Keratinocyte (primary cell): ENCODE data around the gene PCDHGB3. TPM values are rescaled to one million over a fixed set of nuclear protein-coding genes. Genes with fewer than 3 reads are reported as not detected.

Source experiments
- DNase-seq: peaks from one replicate; pipeline ENCODE4 v3.0.0-alpha.2; 2011; ENCODE audit warnings: low read depth, missing footprints, low spot score
- FAIRE-seq: peaks from 2 replicates; lab custom pipeline; 2011; peaks lifted over from hg19 to GRCh38; lab: Jason Lieb, UNC
- H2AFZ ChIP-seq: 2 replicates; pipeline ENCODE4 v1.6.0; 2012; ENCODE audit warnings: low read length, control low read depth, inconsistent platforms; ENCODE audit not compliant: control insufficient read depth
- H3K27ac ChIP-seq: 2 replicates; pipeline ENCODE4 v1.5.1; 2011; ENCODE audit warnings: low read length; ENCODE audit not compliant: control insufficient read depth, insufficient read depth
- H3K27me3 ChIP-seq: 3 replicates; pipeline ENCODE4 v1.6.0; 2011; ENCODE audit warnings: low read length; ENCODE audit not compliant: control insufficient read depth, insufficient read depth; ENCODE audit errors: extremely low read depth
- H3K36me3 ChIP-seq, 2 experiments: 2 replicates in 1 of 2; 3 replicates in 1 of 2; pipeline ENCODE4 v1.5.1; 2011; ENCODE audit warnings: low read length in 2 of 2, mild to moderate bottlenecking in 1 of 2; ENCODE audit not compliant: control insufficient read depth in 2 of 2, insufficient read depth in 2 of 2; ENCODE audit errors: extremely low read depth in 1 of 2
- H3K4me1 ChIP-seq: 3 replicates; pipeline ENCODE4 v1.5.1; 2011; ENCODE audit warnings: low read length; ENCODE audit not compliant: control insufficient read depth, insufficient read depth; ENCODE audit errors: extremely low read depth
- H3K4me2 ChIP-seq: 3 replicates; pipeline ENCODE4 v1.6.0; 2011; ENCODE audit warnings: low read depth, low read length; ENCODE audit not compliant: control insufficient read depth, insufficient read depth; ENCODE audit errors: extremely low read depth
- H3K4me3 ChIP-seq, 3 experiments: fragments of 200-600 bp in 1 of 3; sonication (generic) in 1 of 3; 2 replicates in 2 of 3; 3 replicates in 1 of 3; pipeline ENCODE4 v1.5.1; 2011 to 2016; ENCODE audit warnings: low read length in 3 of 3, mild to moderate bottlenecking in 3 of 3, control low read depth in 2 of 3, inconsistent platforms in 1 of 3, low read depth in 1 of 3, mixed read lengths in 1 of 3, mixed run types in 1 of 3, moderate library complexity in 1 of 3; ENCODE audit not compliant: control insufficient read depth in 2 of 3, insufficient read depth in 2 of 3; ENCODE audit errors: extremely low read depth in 1 of 3
- H3K79me2 ChIP-seq: 2 replicates; pipeline ENCODE4 v1.6.0; 2012; ENCODE audit warnings: low read length; ENCODE audit not compliant: control insufficient read depth, insufficient read depth
- H3K9ac ChIP-seq: 3 replicates; pipeline ENCODE4 v1.6.0; 2011; ENCODE audit warnings: low read length; ENCODE audit not compliant: control insufficient read depth, insufficient read depth; ENCODE audit errors: extremely low read depth
- H3K9me1 ChIP-seq: 3 replicates; pipeline ENCODE4 v1.6.0; 2011; ENCODE audit warnings: low read length; ENCODE audit not compliant: control insufficient read depth, insufficient read depth; ENCODE audit errors: extremely low read depth
- H3K9me3 ChIP-seq: 2 replicates; pipeline ENCODE4 v1.5.1; 2012; ENCODE audit warnings: low read depth, low read length; ENCODE audit not compliant: control insufficient read depth
- H4K20me1 ChIP-seq: 3 replicates; pipeline ENCODE4 v1.6.0; 2011; ENCODE audit warnings: low read length; ENCODE audit not compliant: control insufficient read depth, insufficient read depth; ENCODE audit errors: extremely low read depth
- CTCF ChIP-seq, 3 experiments: IDR thresholded peaks in 1 of 3; conservative IDR thresholded peaks in 1 of 3; optimal IDR thresholded peaks in 1 of 3; 2 replicates in 2 of 3; 3 replicates in 1 of 3; pipeline versions ENCODE3 to v1.5.1; 2011; ENCODE audit warnings: low read length in 3 of 3, mild to moderate bottlenecking in 3 of 3, moderate library complexity in 2 of 3, control low read depth in 1 of 3, inconsistent platforms in 1 of 3; ENCODE audit not compliant: insufficient read depth in 2 of 3; ENCODE audit errors: extremely low read depth in 1 of 3
- EZH2 ChIP-seq: IDR thresholded peaks from one replicate; pipeline ENCODE4 v1.6.1; 2012; ENCODE audit warnings: inconsistent platforms, mild to moderate bottlenecking, low read length, moderate library complexity
- dilution Hi-C: fragments of 300-500 bp; cut with MboI; formaldehyde crosslinking; loops from one replicate; pipeline ENCODE4 v1.7.0; 2020; ENCODE audit warnings: low sequenced_read_pairs; ENCODE audit not compliant: extremely low pct_ligation_motif_present
- polyA plus RNA-seq, 5 experiments: library from polyadenylated mRNA; depleted of rRNA in 3 of 5; stranded (reverse) in 3 of 5; stranded (forward) in 1 of 5; unstranded in 1 of 5; fragments of >200 nt; gene quantifications; 1 replicate in 1 of 5; 2 replicates in 3 of 5; 3 replicates in 1 of 5; pipeline versions ENCODE4 v1.2.1 to v1.2.3, GENCODE V29; 2011 to 2012; ENCODE audit warnings: missing spikeins in 2 of 5, low read depth in 1 of 5, low replicate concordance in 1 of 5

The PCDHGB3 gene
- polyA plus RNA-seq, 1 donor (not counting 4 experiments of a cell fraction or from before 2014, with no cell fraction given): 0.18 TPM

- no peak for FAIRE-seq
- H3K9ac ChIP-seq: no peak overlapping the region
- no peak overlapping the region for H2AFZ ChIP-seq
- H3K9me1 ChIP-seq: no peaks in the 10 kb centered on the region
- DNase-seq: no peak
- no peak overlapping the region for H3K4me2 ChIP-seq
- H3K36me3 ChIP-seq: no peaks in the 10 kb centered on the region
- dilution Hi-C loops: no loop called here
- no peak overlapping the region for H3K4me3 ChIP-seq
- TF ChIP-seq CTCF (optimal IDR thresholded peaks at IDR 0.05 in 1 of 3, IDR thresholded peaks at IDR 0.05 in 1 of 3, conservative IDR thresholded peaks at IDR 0.05 in 1 of 3; ENCODE audit: extremely low read depth in 1 of 3, insufficient read depth in 2 of 3, low read length in 3 of 3) (no peak), EZH2 (no peak)
- peaks cover 33% of the 10 kb centered on the region for H3K27me3 ChIP-seq
- no peaks in the 10 kb centered on the region for H3K4me1 ChIP-seq
- H3K79me2 ChIP-seq: no peaks in the 10 kb centered on the region
- no peak overlapping the region for H3K27ac ChIP-seq
- H4K20me1 ChIP-seq: no peaks in the 10 kb centered on the region
- peaks cover 28% of the 10 kb centered on the region for H3K9me3 ChIP-seq
Measured at GRCh38 chr5:141419074-141419880, 49.2 kb downstream of the PCDHGB3 start.

DNA sequence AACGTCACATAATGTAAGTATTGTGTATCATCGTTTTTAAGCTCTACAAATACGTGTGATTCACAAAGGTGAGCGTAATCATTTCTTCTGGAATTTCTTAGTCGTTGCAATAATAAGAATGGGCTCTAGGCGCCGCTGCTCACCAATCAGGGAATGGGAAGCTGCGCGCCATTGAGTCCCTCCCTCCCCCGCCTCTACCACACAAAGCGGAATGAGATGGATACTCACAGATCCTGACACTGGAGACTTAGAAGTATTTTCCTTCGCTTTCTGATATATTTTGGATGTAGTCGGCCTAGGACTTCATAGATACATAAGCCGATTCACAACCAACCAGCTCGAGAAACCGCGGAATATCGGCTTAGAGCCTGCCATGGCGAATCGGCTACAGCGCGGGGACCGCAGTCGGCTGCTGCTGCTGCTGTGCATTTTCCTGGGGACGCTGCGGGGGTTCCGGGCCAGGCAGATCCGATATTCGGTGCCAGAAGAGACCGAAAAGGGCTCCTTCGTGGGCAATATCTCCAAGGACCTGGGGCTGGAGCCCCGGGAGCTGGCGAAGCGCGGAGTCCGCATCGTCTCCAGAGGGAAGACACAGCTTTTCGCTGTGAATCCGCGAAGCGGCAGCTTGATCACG, 50.9 kb downstream of the PCDHGB3 start, which contains the start of gene PCDHGA11:
PCDHGA11 (plus strand) TSS at position 197 of the 634 bp plus-strand sequence; CDS start at position 374, 177 bp downstream.
- Histone ChIP-seq H4K20me1 (no peaks in the 10 kb centered on the region), H3K4me2 (peak within 1 kb of the TSS; percentile 69), H3K36me3 (no peaks in the 10 kb centered on the region), H3K9ac (peak within 1 kb of the TSS; percentile 42), H3K9me3 (peaks cover 25% of the 10 kb centered on the region), H3K27ac (no peak within 1 kb of the TSS), H3K4me3 (peak within 1 kb of the TSS; percentile 37 to 68 (median 60)), H3K79me2 (no peaks in the 10 kb centered on the region), H3K27me3 (peaks cover 34% of the 10 kb centered on the region), H3K4me1 (no peaks in the 10 kb centered on the region), H2AFZ (peak within 1 kb of the TSS; percentile 65), H3K9me1 (no peaks in the 10 kb centered on the region)
- dilution Hi-C loops: no loop called here
- no peak for TF ChIP-seq EZH2
- TF ChIP-seq CTCF (optimal IDR thresholded peaks at IDR 0.05 in 1 of 3, IDR thresholded peaks at IDR 0.05 in 1 of 3, conservative IDR thresholded peaks at IDR 0.05 in 1 of 3; ENCODE audit: extremely low read depth in 1 of 3, insufficient read depth in 2 of 3, low read length in 3 of 3): peak; percentile 52 to 70 (median 64)
- DNase-seq: no peak
- FAIRE-seq: peak; percentile 53
